H9 (cell line): ENCODE data around the gene SMC1B. TPM values are rescaled to one million over a fixed set of nuclear protein-coding genes. Genes with fewer than 3 reads are reported as not detected.
A peak's percentile ranks its signal among the peaks of the same experiment; 100 is the strongest.

Experiments
- DNase-seq: peaks from one replicate; pipeline ENCODE4 v3.0.0-alpha.2; 2017
- H2AFZ ChIP-seq: one replicate; pipeline ENCODE4 v1.6.1; 2013; ENCODE audit warnings: mild to moderate bottlenecking, low read length, control low read depth, moderate library complexity
- H2AK5ac ChIP-seq: 2 replicates; pipeline ENCODE4 v1.6.1; 2013; ENCODE audit warnings: low read length, control low read depth, mixed read lengths; ENCODE audit not compliant: insufficient read length
- H2BK120ac ChIP-seq: one replicate; pipeline ENCODE4 v1.6.1; 2013; ENCODE audit warnings: low read depth, mild to moderate bottlenecking, low read length, control low read depth, inconsistent platforms; ENCODE audit not compliant: poor library complexity, severe bottlenecking
- H2BK12ac ChIP-seq: 2 replicates; pipeline ENCODE4 v1.6.1; 2013; ENCODE audit warnings: low read length, control low read depth, mixed read lengths, low read depth; ENCODE audit not compliant: insufficient read length
- H2BK15ac ChIP-seq: 2 replicates; pipeline ENCODE4 v1.6.1; 2013; ENCODE audit warnings: low read depth, low read length, control low read depth
- H2BK20ac ChIP-seq: one replicate; pipeline ENCODE4 v1.6.1; 2013; ENCODE audit warnings: low read depth, mild to moderate bottlenecking, low read length, control low read depth, inconsistent platforms; ENCODE audit not compliant: poor library complexity, severe bottlenecking
- H2BK5ac ChIP-seq: 2 replicates; pipeline ENCODE4 v1.6.1; 2013; ENCODE audit warnings: low read length, control low read depth, mixed read lengths; ENCODE audit not compliant: insufficient read length
- H3K14ac ChIP-seq: 2 replicates; pipeline ENCODE4 v1.6.1; 2013; ENCODE audit warnings: low read length, control low read depth; ENCODE audit not compliant: insufficient read depth
- H3K18ac ChIP-seq: 2 replicates; pipeline ENCODE4 v1.6.1; 2013; ENCODE audit warnings: low read depth, mild to moderate bottlenecking, mixed read lengths, low read length, control low read depth; ENCODE audit not compliant: insufficient read length
- H3K23ac ChIP-seq: 2 replicates; pipeline ENCODE4 v1.6.1; 2013; ENCODE audit warnings: low read length, control low read depth, mixed read lengths, low read depth; ENCODE audit not compliant: insufficient read length
- H3K23me2 ChIP-seq: 2 replicates; pipeline ENCODE4 v1.6.1; 2013; ENCODE audit warnings: low read depth, mild to moderate bottlenecking, mixed read lengths, low read length, control low read depth; ENCODE audit not compliant: insufficient read length, poor library complexity, severe bottlenecking
- H3K27ac ChIP-seq: 2 replicates; pipeline ENCODE4 v1.5.1; 2013; ENCODE audit warnings: low read length, control low read depth, mixed read lengths, low read depth; ENCODE audit not compliant: insufficient read length
- H3K27me3 ChIP-seq: 2 replicates; pipeline ENCODE4 v1.6.1; 2013; ENCODE audit warnings: low read length, control low read depth, inconsistent platforms; ENCODE audit not compliant: insufficient read depth
- H3K4ac ChIP-seq: 2 replicates; pipeline ENCODE4 v1.6.1; 2013; ENCODE audit warnings: low read depth, mild to moderate bottlenecking, control low read depth, inconsistent platforms, low read length, moderate library complexity
- H3K4me1 ChIP-seq: 2 replicates; pipeline ENCODE4 v1.6.1; 2013; ENCODE audit warnings: low read length, control low read depth, inconsistent platforms; ENCODE audit not compliant: insufficient read depth
- H3K4me2 ChIP-seq: 2 replicates; pipeline ENCODE4 v1.6.1; 2013; ENCODE audit warnings: low read length, control low read depth, mixed read lengths; ENCODE audit not compliant: insufficient read length, insufficient read depth
- H3K56ac ChIP-seq: 2 replicates; pipeline ENCODE4 v1.6.1; 2013; ENCODE audit warnings: low read depth, mild to moderate bottlenecking, mixed read lengths, low read length, control low read depth; ENCODE audit not compliant: insufficient read length
- H3K79me1 ChIP-seq: 2 replicates; pipeline ENCODE4 v1.6.1; 2013; ENCODE audit warnings: low read depth, mild to moderate bottlenecking, moderate library complexity, low read length, control low read depth, inconsistent platforms; ENCODE audit not compliant: insufficient read depth, poor library complexity, severe bottlenecking
- H3K79me2 ChIP-seq: 2 replicates; pipeline ENCODE4 v1.6.1; 2013; ENCODE audit warnings: low read length, control low read depth, inconsistent platforms; ENCODE audit not compliant: insufficient read depth
- H3K9ac ChIP-seq: 2 replicates; pipeline ENCODE4 v1.6.1; 2013; ENCODE audit warnings: low read length, control low read depth, mixed read lengths; ENCODE audit not compliant: insufficient read length; ENCODE audit errors: extremely low read depth
- H3K9me3 ChIP-seq: one replicate; pipeline ENCODE4 v1.6.1; 2013; ENCODE audit warnings: low read depth, low read length, inconsistent platforms; ENCODE audit not compliant: control insufficient read depth
- H3T11ph ChIP-seq: one replicate; pipeline ENCODE4 v1.6.1; 2013; ENCODE audit warnings: mild to moderate bottlenecking, low read length, control low read depth, inconsistent platforms
- H4K20me1 ChIP-seq: one replicate; pipeline ENCODE4 v1.6.1; 2013; ENCODE audit not compliant: control insufficient read depth, insufficient read length, insufficient read depth
- H4K5ac ChIP-seq: 2 replicates; pipeline ENCODE4 v1.6.1; 2013; ENCODE audit warnings: low read depth, mild to moderate bottlenecking, mixed read lengths, low read length, control low read depth; ENCODE audit not compliant: insufficient read length
- H4K8ac ChIP-seq: replicated peaks from 2 replicates; pipeline ENCODE4 v1.6.1; 2013; ENCODE audit warnings: low read length, control low read depth, mixed read lengths, low read depth; ENCODE audit not compliant: insufficient read length
- H4K91ac ChIP-seq: 2 replicates; pipeline ENCODE4 v1.6.1; 2013; ENCODE audit warnings: low read depth, mild to moderate bottlenecking, moderate library complexity, mixed read lengths, low read length, control low read depth; ENCODE audit not compliant: insufficient read length
- H3K27ac Mint-ChIP-seq, 3 experiments: 2 replicates in 2 of 3; 3 replicates in 1 of 3; pipeline ENCODE4 v1.8.0; 2020 to 2021; ENCODE audit warnings: mixed read lengths in 3 of 3, mild to moderate bottlenecking in 1 of 3, moderate library complexity in 1 of 3
- H3K27me3 Mint-ChIP-seq: 2 replicates; pipeline ENCODE4 v1.8.0; 2021; ENCODE audit warnings: low read depth, mild to moderate bottlenecking, moderate library complexity, mixed read lengths
- H3K36me3 Mint-ChIP-seq, 3 experiments: 2 replicates in 2 of 3; 3 replicates in 1 of 3; pipeline ENCODE4 v1.8.0; 2020 to 2021; ENCODE audit warnings: low read depth in 3 of 3, mixed read lengths in 3 of 3; ENCODE audit not compliant: insufficient read depth in 1 of 3
- H3K4me1 Mint-ChIP-seq, 2 experiments: 2 replicates each; pipeline ENCODE4 v1.8.0; 2020; ENCODE audit warnings: mixed read lengths in 2 of 2
- H3K4me3 Mint-ChIP-seq, 2 experiments: 2 replicates in 1 of 2; 3 replicates in 1 of 2; pipeline ENCODE4 v1.8.0; 2020 to 2021; ENCODE audit warnings: mild to moderate bottlenecking in 2 of 2, mixed read lengths in 2 of 2, moderate library complexity in 1 of 2
- H3K9me3 Mint-ChIP-seq, 2 experiments: 2 replicates in 1 of 2; 3 replicates in 1 of 2; pipeline ENCODE4 v1.8.0; 2020; ENCODE audit warnings: mild to moderate bottlenecking in 2 of 2, mixed read lengths in 2 of 2, moderate library complexity in 1 of 2
- CTCF ChIP-seq: fragments of 200-600 bp; sonication (generic); conservative IDR thresholded peaks from 3 replicates; pipeline ENCODE4 v1.8.0; 2021; ENCODE audit warnings: antibody characterized with exemption, mild to moderate bottlenecking
- WGBS: extraction: QIAGEN DNeasy Blood & Tissue Kit; methylation state at CpG from one replicate; pipeline ENCODE4 v1.1.7; 2013; ENCODE audit warnings: missing lambda C conversion rate, low lambda C conversion rate, mixed read lengths; ENCODE audit not compliant: insufficient read length; ENCODE audit errors: extremely low coverage; 5-methylcytosine and 5-hydroxymethylcytosine counted together
- total RNA-seq: library from RNA; stranded (reverse); gene quantifications from 2 replicates; pipeline ENCODE4 v1.2.1, GENCODE V29; 2021

Gene SMC1B
- total RNA-seq, 1 experiment from 2014 or later, result not detected

GRCh38 chr22:45320357-45320976 is 92.9 kb downstream of the SMC1B start:
- Mint-ChIP-seq H3K27me3 (no peaks in the 10 kb centered on the region), H3K36me3 (peaks cover 16 to 33% (median 27%) of the 10 kb centered on the region in 3 experiments; a peak in 6 of 7 replicates), H3K9me3 (no peaks in the 10 kb centered on the region), H3K4me1 (peaks cover 21 to 25% of the 10 kb centered on the region in 2 experiments), H3K4me3 (no peak overlapping the region), H3K27ac (peak overlapping the region in 1 of 3 experiments; percentile 27; a peak in 1 of 7 replicates)
- Histone ChIP-seq H3K9ac (no peak overlapping the region), H4K5ac (no peak overlapping the region), H2BK15ac (no peak overlapping the region), H2AK5ac (no peak overlapping the region), H3K14ac (no peak overlapping the region), H3K18ac (no peak overlapping the region), H3K4me1 (no peaks in the 10 kb centered on the region; the same call in 1 of the 2 replicates), H4K91ac (no peak overlapping the region), H3K23me2 (no peaks in the 10 kb centered on the region), H2BK12ac (no peak overlapping the region), H4K8ac (no peak overlapping the region), H3T11ph (no peak overlapping the region), H3K9me3 (no peaks in the 10 kb centered on the region), H3K4ac (no peak overlapping the region), H3K27ac (no peak overlapping the region), H2AFZ (no peak overlapping the region), H2BK20ac (no peak overlapping the region), H2BK120ac (no peak overlapping the region), H3K79me1 (peaks cover 5% of the 10 kb centered on the region), H4K20me1 (no peaks in the 10 kb centered on the region), H3K23ac (no peak overlapping the region), H3K56ac (no peak overlapping the region), H3K27me3 (no peaks in the 10 kb centered on the region), H3K79me2 (no peaks in the 10 kb centered on the region), H3K4me2 (no peak overlapping the region), H2BK5ac (no peak overlapping the region)
- DNase-seq, result no peak
- WGBS, result no CpG with 5 or more reads among the region's 9 CpGs
- TF ChIP-seq CTCF, result no peak
